Measurements from ENCODE around the gene EEFSEC.

The EEFSEC gene

GRCh38 chr3:128179484-128179819 lies 26.2 kb downstream of the EEFSEC start:
- no peak overlapping the region for H3K4me3 ChIP-seq (ENCODE audit: low read length in 2 of 2)
- no peak overlapping the region for H3K23ac ChIP-seq (ENCODE audit: low read depth, low read length, poor library complexity)
- H3K36me3 ChIP-seq (replicated peaks in 1 of 2; ENCODE audit: control insufficient read depth in 2 of 2, insufficient read depth in 2 of 2, low read length in 2 of 2) = no peaks in the 10 kb centered on the region
- peaks cover 5 to 15% of the 10 kb centered on the region in 2 donors for H3K4me1 ChIP-seq (ENCODE audit: control insufficient read depth in 2 of 2, insufficient read depth in 1 of 2, low read depth in 1 of 2, low read length in 2 of 2)
- H4K8ac ChIP-seq (ENCODE audit: low read depth, low read length) = no peak overlapping the region
- H3K4me2 ChIP-seq (ENCODE audit: insufficient read depth, low read length, poor library complexity, severe bottlenecking) = no peak overlapping the region
- no peaks in the 10 kb centered on the region for H3K79me1 ChIP-seq (ENCODE audit: low read depth, low read length)
- H2BK120ac ChIP-seq (ENCODE audit: low read depth, low read length) = no peak overlapping the region
- no peaks in the 10 kb centered on the region for H3K27me3 ChIP-seq (ENCODE audit: control insufficient read depth in 3 of 3, insufficient read depth in 3 of 3, low read depth in 1 of 3, low read length in 3 of 3)
- no peak overlapping the region for H3K14ac ChIP-seq (ENCODE audit: low read length)
- H2BK15ac ChIP-seq (ENCODE audit: low read length) = no peak overlapping the region
- no peak overlapping the region for H3K4ac ChIP-seq (ENCODE audit: low read length)
- no peak overlapping the region for H2AK5ac ChIP-seq (ENCODE audit: low read depth, low read length)
- H2BK12ac ChIP-seq (ENCODE audit: low read length) = no peak overlapping the region
- no peak overlapping the region for H4K91ac ChIP-seq (ENCODE audit: low read depth, low read length, poor library complexity)
- no peaks in the 10 kb centered on the region for H3K9me3 ChIP-seq (replicated peaks in 1 of 2; ENCODE audit: control insufficient read depth in 2 of 2, insufficient read depth in 1 of 2, low read depth in 1 of 2, low read length in 2 of 2)
- no peak overlapping the region for H2BK5ac ChIP-seq (ENCODE audit: low read length)
- DNase-seq (ENCODE audit: low spot score) = no peak
- WGBS, 2 donors (ENCODE audit: extremely low coverage in 2 of 2, insufficient read length in 2 of 2, insufficient replicate concordance in 1 of 2) = no CpG with 5 or more reads among the region's 7 CpGs
- no peak overlapping the region for H3K27ac ChIP-seq (replicated peaks; ENCODE audit: low read length)
- no peak overlapping the region for H3K9ac ChIP-seq (ENCODE audit: low read depth, low read length, poor library complexity)
- H3K18ac ChIP-seq (ENCODE audit: low read length) = no peak overlapping the region
- no peak overlapping the region for H2AFZ ChIP-seq (ENCODE audit: low read length)

- no peak overlapping the region for H2AFZ ChIP-seq (ENCODE audit: low read length)
- H3K14ac ChIP-seq (ENCODE audit: low read length) = no peak overlapping the region
- H3K9me3 ChIP-seq (replicated peaks in 1 of 2; ENCODE audit: control insufficient read depth in 2 of 2, insufficient read depth in 1 of 2, low read depth in 1 of 2, low read length in 2 of 2) = peaks cover 0 to 2% of the 10 kb centered on the region in 2 donors
- H2AK5ac ChIP-seq (ENCODE audit: low read depth, low read length) = no peak overlapping the region
- H3K9ac ChIP-seq (ENCODE audit: low read depth, low read length, poor library complexity) = no peak overlapping the region
- no CpG with 5 or more reads among the region's 2 CpGs for WGBS, 2 donors (ENCODE audit: extremely low coverage in 2 of 2, insufficient read length in 2 of 2, insufficient replicate concordance in 1 of 2)
- no peak overlapping the region for H3K27ac ChIP-seq (replicated peaks; ENCODE audit: low read length)
- no peak overlapping the region for H3K23ac ChIP-seq (ENCODE audit: low read depth, low read length, poor library complexity)
- H2BK5ac ChIP-seq (ENCODE audit: low read length) = no peak overlapping the region
- no peak overlapping the region for H4K8ac ChIP-seq (ENCODE audit: low read depth, low read length)
- H2BK12ac ChIP-seq (ENCODE audit: low read length) = no peak overlapping the region
- no peaks in the 10 kb centered on the region for H3K79me1 ChIP-seq (ENCODE audit: low read depth, low read length)
- H3K4ac ChIP-seq (ENCODE audit: low read length) = no peak overlapping the region
- H3K4me2 ChIP-seq (ENCODE audit: insufficient read depth, low read length, poor library complexity, severe bottlenecking) = no peak overlapping the region
- peaks cover 0 to 10% of the 10 kb centered on the region in 2 donors for H3K4me1 ChIP-seq (ENCODE audit: control insufficient read depth in 2 of 2, insufficient read depth in 1 of 2, low read depth in 1 of 2, low read length in 2 of 2)
- no peak for DNase-seq (ENCODE audit: low spot score)
- H2BK15ac ChIP-seq (ENCODE audit: low read length) = no peak overlapping the region
- H3K4me3 ChIP-seq (ENCODE audit: low read length in 2 of 2) = no peak overlapping the region
- H3K36me3 ChIP-seq (replicated peaks in 1 of 2; ENCODE audit: control insufficient read depth in 2 of 2, insufficient read depth in 2 of 2, low read length in 2 of 2) = no peaks in the 10 kb centered on the region
- no peak overlapping the region for H4K91ac ChIP-seq (ENCODE audit: low read depth, low read length, poor library complexity)
- H3K18ac ChIP-seq (ENCODE audit: low read length) = no peak overlapping the region
- H2BK120ac ChIP-seq (ENCODE audit: low read depth, low read length) = no peak overlapping the region
- no peaks in the 10 kb centered on the region for H3K27me3 ChIP-seq (ENCODE audit: control insufficient read depth in 3 of 3, insufficient read depth in 3 of 3, low read depth in 1 of 3, low read length in 3 of 3)
Observed at GRCh38 chr3:128180436-128180835, 27.2 kb downstream of the EEFSEC start.

- Histone ChIP-seq H2BK5ac (ENCODE audit: low read length) (no peak overlapping the region), H3K4ac (ENCODE audit: low read length) (no peak overlapping the region), H3K4me2 (ENCODE audit: insufficient read depth, low read length, poor library complexity, severe bottlenecking) (no peak overlapping the region), H3K9me3 (replicated peaks in 1 of 2; ENCODE audit: control insufficient read depth in 2 of 2, insufficient read depth in 1 of 2, low read depth in 1 of 2, low read length in 2 of 2) (peaks cover 0 to 2% of the 10 kb centered on the region in 2 donors), H3K36me3 (replicated peaks in 1 of 2; ENCODE audit: control insufficient read depth in 2 of 2, insufficient read depth in 2 of 2, low read length in 2 of 2) (no peaks in the 10 kb centered on the region), H2AFZ (ENCODE audit: low read length) (no peak overlapping the region), H3K18ac (ENCODE audit: low read length) (peak overlapping the region; percentile 55), H2BK120ac (ENCODE audit: low read depth, low read length) (no peak overlapping the region), H3K23ac (ENCODE audit: low read depth, low read length, poor library complexity) (no peak overlapping the region), H4K8ac (ENCODE audit: low read depth, low read length) (no peak overlapping the region), H4K91ac (ENCODE audit: low read depth, low read length, poor library complexity) (no peak overlapping the region), H3K27me3 (ENCODE audit: control insufficient read depth in 3 of 3, insufficient read depth in 3 of 3, low read depth in 1 of 3, low read length in 3 of 3) (no peaks in the 10 kb centered on the region), H3K4me1 (ENCODE audit: control insufficient read depth in 2 of 2, insufficient read depth in 1 of 2, low read depth in 1 of 2, low read length in 2 of 2) (peaks cover 0 to 10% of the 10 kb centered on the region in 2 donors), H3K79me1 (ENCODE audit: low read depth, low read length) (no peaks in the 10 kb centered on the region), H2AK5ac (ENCODE audit: low read depth, low read length) (no peak overlapping the region), H3K4me3 (ENCODE audit: low read length in 2 of 2) (no peak overlapping the region), H3K14ac (ENCODE audit: low read length) (no peak overlapping the region), H2BK12ac (ENCODE audit: low read length) (no peak overlapping the region), H3K27ac (replicated peaks; ENCODE audit: low read length) (no peak overlapping the region), H2BK15ac (ENCODE audit: low read length) (no peak overlapping the region), H3K9ac (ENCODE audit: low read depth, low read length, poor library complexity) (no peak overlapping the region)
- no peak for DNase-seq (ENCODE audit: low spot score)
- no CpG with 5 or more reads among the region's 3 CpGs for WGBS, 2 donors (ENCODE audit: extremely low coverage in 2 of 2, insufficient read length in 2 of 2, insufficient replicate concordance in 1 of 2)
Observed at GRCh38 chr3:128180913-128181312, 27.6 kb downstream of the EEFSEC start.

- no CpG with 5 or more reads among the region's 6 CpGs for whole genome bisulfite sequencing, 2 donors (ENCODE audit: extremely low coverage in 2 of 2, insufficient read length in 2 of 2, insufficient replicate concordance in 1 of 2)
- Histone ChIP-seq H2BK15ac (ENCODE audit: low read length) (no peak overlapping the region), H2AFZ (ENCODE audit: low read length) (no peak overlapping the region)
Observed at GRCh38 chr3:128182656-128183055, 29.4 kb downstream of the EEFSEC start.

More at GRCh38 chr3:128182656-128183055, 29.4 kb downstream of the EEFSEC start:
- Histone ChIP-seq H3K79me1 (ENCODE audit: low read depth, low read length) (no peaks in the 10 kb centered on the region), H3K9ac (ENCODE audit: low read depth, low read length, poor library complexity) (no peak overlapping the region), H3K27ac (replicated peaks; ENCODE audit: low read length) (no peak overlapping the region), H3K14ac (ENCODE audit: low read length) (no peak overlapping the region), H3K4me2 (ENCODE audit: insufficient read depth, low read length, poor library complexity, severe bottlenecking) (no peak overlapping the region), H4K91ac (ENCODE audit: low read depth, low read length, poor library complexity) (no peak overlapping the region), H3K27me3 (ENCODE audit: control insufficient read depth in 3 of 3, insufficient read depth in 3 of 3, low read depth in 1 of 3, low read length in 3 of 3) (no peaks in the 10 kb centered on the region), H3K4ac (ENCODE audit: low read length) (no peak overlapping the region), H2AK5ac (ENCODE audit: low read depth, low read length) (no peak overlapping the region), H3K9me3 (replicated peaks in 1 of 2; ENCODE audit: control insufficient read depth in 2 of 2, insufficient read depth in 1 of 2, low read depth in 1 of 2, low read length in 2 of 2) (peaks cover 0 to 2% of the 10 kb centered on the region in 2 donors), H2BK12ac (ENCODE audit: low read length) (no peak overlapping the region), H3K18ac (ENCODE audit: low read length) (no peak overlapping the region), H3K23ac (ENCODE audit: low read depth, low read length, poor library complexity) (no peak overlapping the region), H3K36me3 (replicated peaks in 1 of 2; ENCODE audit: control insufficient read depth in 2 of 2, insufficient read depth in 2 of 2, low read length in 2 of 2) (no peaks in the 10 kb centered on the region), H2BK120ac (ENCODE audit: low read depth, low read length) (no peak overlapping the region), H3K4me1 (ENCODE audit: control insufficient read depth in 2 of 2, insufficient read depth in 1 of 2, low read depth in 1 of 2, low read length in 2 of 2) (peaks cover 0 to 10% of the 10 kb centered on the region in 2 donors), H4K8ac (ENCODE audit: low read depth, low read length) (no peak overlapping the region), H2BK5ac (ENCODE audit: low read length) (no peak overlapping the region), H3K4me3 (ENCODE audit: low read length in 2 of 2) (no peak overlapping the region)
- no peak for DNase-seq (ENCODE audit: low spot score)
